HG03520 (cell line): ENCODE results near the gene RALGAPA2.
"Not testable (repeated sequence)": the region's sequence is repeated elsewhere in the genome, so short reads cannot be mapped to it uniquely, and the experiment has no call there.

Source experiments
- ATAC-seq: cut with Tn5 transposase; IDR thresholded peaks from one replicate; pipeline ENCODE4 v1.9.1; 2021; ENCODE audit warnings: mild to moderate bottlenecking, moderate library complexity; ENCODE audit not compliant: unreplicated experiment

The RALGAPA2 gene

DNA sequence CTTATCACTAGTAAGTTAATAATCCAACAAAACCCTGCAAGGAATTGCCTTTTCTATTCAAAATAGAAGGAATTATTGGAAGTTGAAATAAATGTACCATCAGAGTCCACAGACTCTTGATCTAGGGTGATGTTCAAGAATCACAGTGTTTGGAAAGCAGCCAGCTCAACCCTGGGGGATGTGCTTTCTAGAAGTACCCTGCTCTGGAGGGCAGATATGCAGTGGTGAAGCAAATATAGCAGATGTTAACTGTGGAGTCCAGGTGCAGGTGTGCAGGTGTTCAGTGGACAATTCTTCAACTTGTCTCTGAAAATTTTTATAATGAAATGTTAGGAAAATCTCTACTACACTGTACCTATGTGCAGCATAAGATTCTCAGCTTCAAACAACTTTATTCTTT is 353.6 kb downstream of the RALGAPA2 start:
- no peak for ATAC-seq

DNA sequence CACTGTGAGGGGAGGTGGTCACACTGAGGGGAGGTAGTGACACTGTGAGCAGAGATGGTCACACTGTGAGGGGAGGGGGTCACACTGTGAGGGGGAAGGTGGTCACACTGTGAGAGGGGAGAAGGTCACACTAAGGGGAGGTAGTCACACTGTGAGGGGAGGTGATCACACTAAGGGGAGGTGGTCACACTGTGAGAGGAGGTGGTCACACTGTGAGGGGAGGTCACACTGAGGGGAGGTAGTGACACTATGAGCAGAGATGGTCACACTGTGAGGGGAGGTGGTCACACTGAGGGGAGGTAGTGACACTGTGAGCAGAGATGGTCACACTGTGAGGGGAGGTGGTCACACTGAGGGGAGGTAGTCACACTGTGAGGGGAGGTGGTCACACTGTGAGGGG is 356.9 kb downstream of the RALGAPA2 start:
- not testable (repeated sequence) for ATAC-seq

DNA sequence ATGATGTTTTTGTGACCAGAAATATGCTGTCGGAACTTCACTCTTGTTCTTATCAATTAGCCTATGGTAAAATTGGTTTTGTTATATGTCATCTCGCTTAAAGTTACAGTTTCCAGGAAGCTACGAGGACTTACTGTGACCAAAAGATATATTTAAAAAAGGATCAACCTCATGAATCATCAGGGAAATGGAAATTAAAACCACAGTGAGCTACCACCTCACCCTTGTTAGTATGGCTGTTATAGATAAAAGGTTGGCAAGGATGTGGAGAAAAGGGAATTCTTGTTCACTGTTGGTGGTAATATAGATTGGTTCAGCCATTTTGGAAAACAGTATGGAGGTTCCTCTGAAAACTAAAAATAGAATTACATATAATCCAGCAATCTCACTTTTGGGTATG is 358.9 kb downstream of the RALGAPA2 start:
- ATAC-seq = no peak

DNA sequence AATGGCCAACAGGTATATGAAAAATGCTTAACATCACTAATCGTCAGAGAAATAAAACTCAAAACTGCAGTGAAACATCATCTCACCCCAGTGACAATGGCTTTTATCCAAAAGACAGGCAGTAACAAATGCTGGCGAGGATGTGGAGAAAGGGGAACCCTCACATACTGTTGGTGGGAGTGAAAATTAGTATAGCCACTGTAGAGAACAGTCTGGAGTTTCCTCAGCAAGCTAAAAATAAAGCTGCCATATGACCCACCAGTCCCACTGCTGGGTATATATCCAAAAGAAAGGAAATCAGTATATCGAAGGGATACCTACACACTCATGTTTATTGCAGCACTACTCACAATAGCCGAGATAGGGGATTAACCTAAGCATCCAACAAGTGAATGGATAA is 368.0 kb downstream of the RALGAPA2 start:
- ATAC-seq = no peak

DNA sequence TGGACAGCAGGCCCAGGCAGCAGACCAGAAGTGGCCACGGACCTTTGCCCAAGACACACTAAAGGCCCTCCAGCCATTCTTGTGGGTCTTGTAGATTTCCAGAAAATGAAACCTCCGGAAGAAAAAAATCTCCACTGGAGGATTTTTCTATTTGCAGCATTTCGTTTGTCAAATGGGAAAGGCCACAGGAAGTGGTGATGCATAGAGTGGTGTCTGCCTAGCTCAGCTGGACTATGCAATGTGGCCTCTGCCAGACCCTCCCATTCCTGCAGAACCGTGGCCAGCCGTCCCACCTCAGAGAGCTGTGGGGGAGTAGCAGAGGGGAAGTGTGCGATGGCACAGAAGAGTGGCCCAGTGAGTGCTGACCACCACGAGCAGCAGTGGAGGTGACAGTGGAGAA is 368.5 kb downstream of the RALGAPA2 start:
- ATAC-seq = no peak
